CD4-positive, alpha-beta T cell (primary cell): Measurements from ENCODE around the gene LRP6. TPM values are rescaled to one million over a fixed set of nuclear protein-coding genes. Genes with fewer than 3 reads are reported as not detected.
"Not testable (repeated sequence)": the region's sequence is repeated elsewhere in the genome, so short reads cannot be mapped to it uniquely, and the experiment has no call there.

Experiments used
- ATAC-seq: fragments of 200-7000 bp; cut with Tn5 transposase; one replicate; pipeline ENCODE4 v1.10.0; 2022; ENCODE audit warnings: mild to moderate bottlenecking; ENCODE audit not compliant: poor library complexity
- CTCF ChIA-PET: fragments of 350-600 bp; sonication (Branson Sonifier 250); formaldehyde crosslinking; loops from one replicate; lab custom pipeline; 2021; ENCODE audit warnings: antibody characterized with exemption, inconsistent platforms; lab: Charles Lee
- POLR2A ChIA-PET: fragments of 350-600 bp; sonication (Branson Sonifier 250); formaldehyde crosslinking; loops from one replicate; lab custom pipeline; 2021; ENCODE audit warnings: antibody characterized with exemption, inconsistent platforms; lab: Charles Lee
- DNase-seq, 14 experiments: peaks; one replicate each; pipeline ENCODE4 v3.0.0-alpha.2; 2013 to 2020; ENCODE audit warnings: mixed read lengths in 2 of 14
- H3K27ac ChIP-seq, 2 donors: one replicate each; pipeline versions ENCODE4 v1.5.1 to v1.7.0; 2013; ENCODE audit warnings: low read length in 2 of 2, low read depth in 1 of 2, mild to moderate bottlenecking in 1 of 2
- H3K27me3 ChIP-seq, 2 experiments: 1 replicate in 1 of 2; 2 replicates in 1 of 2; pipeline versions ENCODE4 v1.6.1 to v1.7.0; 2013; ENCODE audit warnings: low read length in 2 of 2, control low read depth in 1 of 2, mild to moderate bottlenecking in 1 of 2, moderate library complexity in 1 of 2; ENCODE audit not compliant: insufficient read depth in 2 of 2, control insufficient read depth in 1 of 2
- H3K36me3 ChIP-seq: one replicate; pipeline ENCODE4 v1.6.1; 2013; ENCODE audit warnings: low read length, control low read depth; ENCODE audit not compliant: insufficient read depth
- H3K4me1 ChIP-seq: one replicate; pipeline ENCODE4 v1.6.1; 2013; ENCODE audit warnings: low read length, control low read depth; ENCODE audit not compliant: insufficient read depth
- H3K4me3 ChIP-seq: one replicate; pipeline ENCODE4 v1.5.1; 2013; ENCODE audit warnings: mild to moderate bottlenecking, low read length, moderate library complexity
- H3K9me3 ChIP-seq, 2 experiments: 1 replicate in 1 of 2; 2 replicates in 1 of 2; pipeline versions ENCODE4 v1.6.1 to v1.7.0; 2013; ENCODE audit warnings: low read length in 2 of 2, mild to moderate bottlenecking in 2 of 2, control low read depth in 1 of 2, moderate library complexity in 1 of 2; ENCODE audit not compliant: control insufficient read depth in 1 of 2, insufficient read depth in 1 of 2
- H3K27ac Mint-ChIP-seq: one replicate; pipeline ENCODE4 v1.8.0; 2020; ENCODE audit warnings: mixed read lengths
- H3K27me3 Mint-ChIP-seq: one replicate; pipeline ENCODE4 v1.8.0; 2021; ENCODE audit warnings: mixed read lengths
- H3K36me3 Mint-ChIP-seq: one replicate; pipeline ENCODE4 v1.8.0; 2021; ENCODE audit warnings: low read depth, mixed read lengths
- H3K4me1 Mint-ChIP-seq: one replicate; pipeline ENCODE4 v1.8.0; 2021; ENCODE audit warnings: low read depth, mixed read lengths
- H3K4me3 Mint-ChIP-seq: one replicate; pipeline ENCODE4 v1.8.0; 2020; ENCODE audit warnings: mild to moderate bottlenecking, mixed read lengths
- H3K9me3 Mint-ChIP-seq: one replicate; pipeline ENCODE4 v1.8.0; 2020; ENCODE audit warnings: mixed read lengths
- intact Hi-C, 2 experiments: fragments of 100-400 bp; cut with DNase I in 1 of 2; cut with micrococcal nuclease in 1 of 2; formaldehyde crosslinking; loops; one replicate each; pipeline versions ENCODE4 v1.15.1 to v1.9.0; 2023 to 2025; cut with DNase I, micrococcal nuclease
- total RNA-seq, 174 experiments: library from RNA in 2 of 174; stranded (reverse) in 2 of 174; gene quantifications; one replicate each; pipeline ENCODE4 v1.2.3 and lab custom pipeline; 2021 to 2026
- TF ChIP-seq, protein P1 (sequence below): fragments of 200-600 bp; IDR thresholded peaks from one replicate; pipeline ENCODE4 v1.8.0; 2022; ENCODE audit warnings: antibody characterized with exemption, mild to moderate bottlenecking

LRP6 gene
- total RNA-seq, 2 experiments from 2014 or later: 5.2 to 6.8 TPM

DNA sequence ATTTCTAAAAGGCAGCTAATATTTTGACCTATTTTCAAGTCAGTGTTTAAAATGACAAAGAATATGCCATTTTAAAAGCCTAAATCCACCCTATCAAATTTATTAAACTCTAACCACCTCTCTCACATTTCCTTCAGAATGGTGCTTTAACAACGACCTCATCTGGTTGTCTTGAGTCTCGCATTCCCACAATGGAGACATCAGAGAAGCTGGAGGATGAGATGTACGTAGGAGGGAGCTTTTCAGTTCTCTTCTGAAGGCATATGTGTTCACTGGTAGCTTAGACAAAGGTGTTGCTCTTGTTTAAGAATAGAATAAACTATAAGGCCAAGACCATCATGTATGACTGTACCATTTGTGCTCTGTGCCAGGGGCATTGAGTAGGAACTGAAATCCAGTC lies 113.2 kb downstream of the LRP6 start:
- Histone ChIP-seq H3K27ac (no peak overlapping the region), H3K9me3 (no peaks in the 10 kb centered on the region), H3K27me3 (no peaks in the 10 kb centered on the region), H3K4me1 (no peaks in the 10 kb centered on the region), H3K36me3 (no peaks in the 10 kb centered on the region), H3K4me3 (no peak overlapping the region)
- Mint-ChIP-seq H3K4me3 (no peak overlapping the region), H3K27me3 (no peaks in the 10 kb centered on the region), H3K4me1 (no peaks in the 10 kb centered on the region), H3K9me3 (no peaks in the 10 kb centered on the region), H3K36me3 (peaks cover 69% of the 10 kb centered on the region), H3K27ac (no peak overlapping the region)
- ATAC-seq (no peak), DNase-seq (no peak)
- TF ChIP-seq, protein P1, sequence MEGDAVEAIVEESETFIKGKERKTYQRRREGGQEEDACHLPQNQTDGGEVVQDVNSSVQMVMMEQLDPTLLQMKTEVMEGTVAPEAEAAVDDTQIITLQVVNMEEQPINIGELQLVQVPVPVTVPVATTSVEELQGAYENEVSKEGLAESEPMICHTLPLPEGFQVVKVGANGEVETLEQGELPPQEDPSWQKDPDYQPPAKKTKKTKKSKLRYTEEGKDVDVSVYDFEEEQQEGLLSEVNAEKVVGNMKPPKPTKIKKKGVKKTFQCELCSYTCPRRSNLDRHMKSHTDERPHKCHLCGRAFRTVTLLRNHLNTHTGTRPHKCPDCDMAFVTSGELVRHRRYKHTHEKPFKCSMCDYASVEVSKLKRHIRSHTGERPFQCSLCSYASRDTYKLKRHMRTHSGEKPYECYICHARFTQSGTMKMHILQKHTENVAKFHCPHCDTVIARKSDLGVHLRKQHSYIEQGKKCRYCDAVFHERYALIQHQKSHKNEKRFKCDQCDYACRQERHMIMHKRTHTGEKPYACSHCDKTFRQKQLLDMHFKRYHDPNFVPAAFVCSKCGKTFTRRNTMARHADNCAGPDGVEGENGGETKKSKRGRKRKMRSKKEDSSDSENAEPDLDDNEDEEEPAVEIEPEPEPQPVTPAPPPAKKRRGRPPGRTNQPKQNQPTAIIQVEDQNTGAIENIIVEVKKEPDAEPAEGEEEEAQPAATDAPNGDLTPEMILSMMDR: no peak
- intact Hi-C loops: no loop called here
- CTCF ChIA-PET: no interaction called here
- POLR2A ChIA-PET: no interaction called here

DNA sequence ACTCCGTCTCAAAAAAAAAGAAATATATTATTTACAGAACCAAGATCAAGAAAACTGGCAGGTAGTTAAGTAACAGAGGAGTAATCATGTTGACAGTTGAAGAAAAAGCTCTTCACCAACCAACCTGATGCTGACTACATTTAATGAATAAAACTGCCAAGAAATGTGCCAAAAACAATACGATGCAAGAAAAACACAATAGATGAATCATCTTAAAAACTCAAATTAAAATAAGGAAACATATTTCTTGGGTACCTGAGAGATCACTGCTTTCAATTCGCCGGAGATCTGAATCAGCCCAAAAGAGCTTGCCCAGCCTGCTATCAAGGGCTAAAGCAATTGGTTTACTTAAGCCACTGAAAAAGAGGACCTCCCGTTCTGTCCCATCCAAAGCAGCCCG lies 119.7 kb downstream of the LRP6 start:
- ChIA-PET CTCF (interaction anchor here (1.6 kb wide), 1 partner anchor 10 kb away, joined by 4 read pairs; no protein-coding TSS in a partner anchor), POLR2A (interaction anchor here (0.6 kb wide), 1 partner anchor 20 kb away, joined by 3 read pairs; no protein-coding TSS in a partner anchor)
- H3K36me3 Mint-ChIP-seq: peaks cover 64% of the 10 kb centered on the region
- Histone ChIP-seq H3K36me3 (no peaks in the 10 kb centered on the region), H3K27ac (no peak overlapping the region), H3K9me3 (no peaks in the 10 kb centered on the region), H3K4me3 (no peak overlapping the region), H3K4me1 (no peaks in the 10 kb centered on the region), H3K27me3 (no peaks in the 10 kb centered on the region)
- H3K4me3 Mint-ChIP-seq: no peak overlapping the region
- H3K9me3 Mint-ChIP-seq: no peaks in the 10 kb centered on the region
- no peak for ATAC-seq
- TF ChIP-seq, protein P1: no peak
- no peak overlapping the region for H3K27ac Mint-ChIP-seq
- no peaks in the 10 kb centered on the region for H3K27me3 Mint-ChIP-seq
- intact Hi-C loops: no loop called here
- no peak for DNase-seq
- H3K4me1 Mint-ChIP-seq: no peaks in the 10 kb centered on the region

DNA sequence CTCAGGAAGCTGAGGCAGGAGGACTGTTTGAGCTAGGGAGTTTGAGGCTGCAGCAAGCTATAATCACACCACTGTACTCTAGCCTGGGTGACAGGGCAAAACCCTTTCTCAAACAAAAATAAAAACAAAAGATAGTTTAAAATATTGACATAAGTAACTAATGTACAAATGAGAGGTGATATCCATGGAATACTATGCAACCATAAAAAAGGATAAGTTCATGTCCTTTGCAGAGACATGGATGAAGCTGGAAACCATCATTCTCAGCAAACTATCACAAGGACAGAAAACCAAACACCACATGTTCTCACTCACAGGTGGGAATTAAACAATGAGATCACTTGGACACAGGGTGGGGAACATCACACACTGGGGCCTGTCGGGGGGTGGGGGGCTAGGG lies 122.3 kb downstream of the LRP6 start:
- CTCF ChIA-PET, POLR2A ChIA-PET, H3K9me3 Mint-ChIP-seq, H3K4me3 Mint-ChIP-seq, H3K4me3 ChIP-seq, H3K27ac ChIP-seq, H3K36me3 ChIP-seq, H3K27me3 Mint-ChIP-seq, H3K27ac Mint-ChIP-seq, DNase-seq, H3K4me1 Mint-ChIP-seq, ATAC-seq, H3K4me1 ChIP-seq, H3K27me3 ChIP-seq, H3K9me3 ChIP-seq, intact Hi-C loops: not testable (repeated sequence)
- peaks cover 72% of the 10 kb centered on the region for H3K36me3 Mint-ChIP-seq

DNA sequence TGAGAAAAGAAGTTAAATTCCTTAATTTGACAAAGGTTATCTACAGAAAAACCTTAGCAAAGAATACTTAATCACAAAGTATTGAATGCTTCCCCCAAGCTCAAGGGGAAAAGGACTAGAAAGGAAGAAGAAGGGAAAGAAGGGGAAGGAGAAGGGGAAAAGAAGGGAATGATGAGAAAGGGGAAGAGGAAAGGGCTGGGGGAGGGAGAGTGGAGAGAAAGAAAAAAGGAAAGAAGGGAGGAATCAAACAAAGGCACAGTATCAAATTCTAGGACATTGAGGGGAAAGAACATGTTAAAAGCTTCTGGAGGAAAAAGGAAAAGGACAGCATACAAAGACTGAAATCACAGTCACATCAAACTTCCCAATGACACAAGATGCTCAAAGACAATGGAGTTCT lies 125.8 kb downstream of the LRP6 start:
- ATAC-seq: no peak
- intact Hi-C loops: no loop called here
- H3K9me3 Mint-ChIP-seq: no peaks in the 10 kb centered on the region
- POLR2A ChIA-PET: no interaction called here
- no peak overlapping the region for H3K4me3 Mint-ChIP-seq
- CTCF ChIA-PET: interaction anchor here (0.7 to 1.4 kb wide), 2 partner anchors 15 to 699 kb away, joined by 3 read pairs; no protein-coding TSS in a partner anchor
- no peaks in the 10 kb centered on the region for H3K36me3 ChIP-seq
- no peaks in the 10 kb centered on the region for H3K9me3 ChIP-seq
- H3K36me3 Mint-ChIP-seq: peaks cover 65% of the 10 kb centered on the region
- TF ChIP-seq, protein P1: no peak
- no peak overlapping the region for H3K27ac Mint-ChIP-seq
- H3K4me1 Mint-ChIP-seq: no peaks in the 10 kb centered on the region
- no peaks in the 10 kb centered on the region for H3K4me1 ChIP-seq
- H3K4me3 ChIP-seq: no peak overlapping the region
- no peaks in the 10 kb centered on the region for H3K27me3 Mint-ChIP-seq
- H3K27me3 ChIP-seq: no peaks in the 10 kb centered on the region
- no peak overlapping the region for H3K27ac ChIP-seq
- DNase-seq: no peak
